ENCODE measurements around the gene RYR3. TPM values are rescaled to one million over a fixed set of nuclear protein-coding genes. Genes with fewer than 3 reads are reported as not detected.

RYR3 gene
- total RNA-seq, 1 donor from 2014 or later: 0.08 TPM

GRCh38 chr15:33433821-33434220 lies 123.1 kb downstream of the RYR3 start:
- Histone ChIP-seq H3K4me3 (no peak overlapping the region), H3K4me1 (no peaks in the 10 kb centered on the region), H3K27ac (replicated peaks) (no peak overlapping the region), H3K9me3 (replicated peaks) (peaks cover 23% of the 10 kb centered on the region), H3K36me3 (no peaks in the 10 kb centered on the region), H3K27me3 (ENCODE audit: low read depth) (peaks cover 2% of the 10 kb centered on the region)
- TF ChIP-seq CTCF (IDR thresholded peaks at IDR 0.05; ENCODE audit: borderline replicate concordance): no peak
- intact Hi-C loops (cut with micrococcal nuclease): no loop called here
- DNase-seq: no peak

GRCh38 chr15:33438396-33438795 lies 127.6 kb downstream of the RYR3 start:
- no peak for DNase-seq
- Histone ChIP-seq H3K27ac (replicated peaks) (no peak overlapping the region), H3K9me3 (replicated peaks) (peaks cover 23% of the 10 kb centered on the region), H3K4me1 (no peaks in the 10 kb centered on the region), H3K4me3 (no peak overlapping the region), H3K36me3 (no peaks in the 10 kb centered on the region), H3K27me3 (ENCODE audit: low read depth) (peaks cover 23% of the 10 kb centered on the region)
- no peak for TF ChIP-seq CTCF (IDR thresholded peaks at IDR 0.05; ENCODE audit: borderline replicate concordance)
- intact Hi-C loops (cut with micrococcal nuclease): loop anchor here (5.0 kb wide), 1 partner anchor 49 kb away; no protein-coding TSS in a partner anchor

- intact Hi-C loops (cut with micrococcal nuclease): no loop called here
- H3K36me3 ChIP-seq: no peaks in the 10 kb centered on the region
- no peak for TF ChIP-seq CTCF (IDR thresholded peaks at IDR 0.05; ENCODE audit: borderline replicate concordance)
- no peak overlapping the region for H3K27ac ChIP-seq (replicated peaks)
- DNase-seq: no peak
- H3K27me3 ChIP-seq (ENCODE audit: low read depth): peaks cover 36% of the 10 kb centered on the region
- H3K9me3 ChIP-seq (replicated peaks): peaks cover 5% of the 10 kb centered on the region
- no peak overlapping the region for H3K4me3 ChIP-seq
- no peaks in the 10 kb centered on the region for H3K4me1 ChIP-seq
Observed at GRCh38 chr15:33440900-33441299, 130.1 kb downstream of the RYR3 start.

GRCh38 chr15:33442449-33442848 lies 131.7 kb downstream of the RYR3 start:
- TF ChIP-seq CTCF (IDR thresholded peaks at IDR 0.05; ENCODE audit: borderline replicate concordance): no peak
- no peaks in the 10 kb centered on the region for H3K36me3 ChIP-seq
- no peak for DNase-seq
- intact Hi-C loops (cut with micrococcal nuclease): no loop called here
- no peak overlapping the region for H3K27ac ChIP-seq (replicated peaks)
- peaks cover 36% of the 10 kb centered on the region for H3K27me3 ChIP-seq (ENCODE audit: low read depth)
- H3K4me1 ChIP-seq: no peaks in the 10 kb centered on the region
- H3K9me3 ChIP-seq (replicated peaks): no peaks in the 10 kb centered on the region
- no peak overlapping the region for H3K4me3 ChIP-seq

GRCh38 chr15:33443708-33444107 lies 132.9 kb downstream of the RYR3 start:
- Histone ChIP-seq H3K9me3 (replicated peaks) (no peaks in the 10 kb centered on the region), H3K27me3 (ENCODE audit: low read depth) (peaks cover 36% of the 10 kb centered on the region), H3K27ac (replicated peaks) (no peak overlapping the region), H3K4me1 (no peaks in the 10 kb centered on the region), H3K4me3 (no peak overlapping the region), H3K36me3 (no peaks in the 10 kb centered on the region)
- intact Hi-C loops (cut with micrococcal nuclease): no loop called here
- DNase-seq: no peak
- TF ChIP-seq CTCF (IDR thresholded peaks at IDR 0.05; ENCODE audit: borderline replicate concordance): no peak

- H3K4me3 ChIP-seq: no peak overlapping the region
- no peak overlapping the region for H3K27ac ChIP-seq (replicated peaks)
- no peak for TF ChIP-seq CTCF (IDR thresholded peaks at IDR 0.05; ENCODE audit: borderline replicate concordance)
- intact Hi-C loops (cut with micrococcal nuclease): no loop called here
- peaks cover 28% of the 10 kb centered on the region for H3K27me3 ChIP-seq (ENCODE audit: low read depth)
- no peak for DNase-seq
- no peaks in the 10 kb centered on the region for H3K36me3 ChIP-seq
- H3K4me1 ChIP-seq: no peaks in the 10 kb centered on the region
- no peaks in the 10 kb centered on the region for H3K9me3 ChIP-seq (replicated peaks)
Observed at GRCh38 chr15:33445984-33446383, 135.2 kb downstream of the RYR3 start.

Data from left ventricle myocardium inferior (tissue), 1 donor.